Lower lobe of right lung (tissue), 2 donors: ENCODE results near the gene KIF3A. TPM values are rescaled to one million over a fixed set of nuclear protein-coding genes. Genes with fewer than 3 reads are reported as not detected.

Source experiments
- ATAC-seq, 2 donors: fragments of 200-7000 bp; cut with Tn5 transposase; one replicate each; pipeline ENCODE4 v1.9.1; 2020 to 2022; ENCODE audit warnings: mild to moderate bottlenecking in 2 of 2, moderate library complexity in 2 of 2
- DNase-seq: peaks from one replicate; pipeline ENCODE4 v3.0.0-alpha.2; 2020
- H3K27ac ChIP-seq: fragments of 200-600 bp; one replicate; pipeline ENCODE4 v1.8.0; 2022
- H3K27me3 ChIP-seq: fragments of 200-600 bp; one replicate; pipeline ENCODE4 v1.8.0; 2022; ENCODE audit warnings: low read depth
- H3K36me3 ChIP-seq: fragments of 200-600 bp; one replicate; pipeline ENCODE4 v1.8.0; 2022; ENCODE audit warnings: mild to moderate bottlenecking
- H3K4me1 ChIP-seq: fragments of 200-600 bp; one replicate; pipeline ENCODE4 v1.8.0; 2022
- H3K4me3 ChIP-seq: fragments of 200-600 bp; one replicate; pipeline ENCODE4 v1.8.0; 2022; ENCODE audit warnings: mild to moderate bottlenecking
- H3K9me3 ChIP-seq: fragments of 200-600 bp; one replicate; pipeline ENCODE4 v1.8.0; 2022
- CTCF ChIP-seq: fragments of 200-600 bp; IDR thresholded peaks from one replicate; pipeline ENCODE4 v1.8.0; 2022; ENCODE audit warnings: antibody characterized with exemption, mild to moderate bottlenecking
- intact Hi-C: fragments of 100-400 bp; cut with DNase I; formaldehyde crosslinking; loops from one replicate; pipeline ENCODE4 v1.11.0; 2022
- total RNA-seq: library from RNA; stranded (reverse); fragmentation: NEBNext Ultra II Directional; extraction: Animal tissue kit (Norgen Biotek cat#: 25700); gene quantifications from one replicate; pipeline ENCODE4 v1.2.1, GENCODE V29; 2021
- donor health status: DM: no; HTN: yes; CAD: no; lungs with severe emphysema.

Gene KIF3A
- total RNA-seq, 1 donor from 2014 or later, result 10.8 TPM

GRCh38 chr5:132659598-132660493 lies 77.5 kb downstream of the KIF3A start:
- H3K27ac ChIP-seq, result no peak overlapping the region
- peaks cover 12% of the 10 kb centered on the region for H3K4me1 ChIP-seq
- H3K9me3 ChIP-seq, result no peaks in the 10 kb centered on the region
- no peak for TF ChIP-seq CTCF
- ATAC-seq (no peak), DNase-seq (no peak)
- no peak overlapping the region for H3K4me3 ChIP-seq
- peaks cover 25% of the 10 kb centered on the region for H3K27me3 ChIP-seq
- H3K36me3 ChIP-seq, result no peaks in the 10 kb centered on the region
- intact Hi-C loops, result no loop called here

- Histone ChIP-seq H3K36me3 (no peaks in the 10 kb centered on the region), H3K4me3 (no peak overlapping the region), H3K4me1 (peaks cover 12% of the 10 kb centered on the region), H3K27ac (no peak overlapping the region), H3K27me3 (peaks cover 36% of the 10 kb centered on the region), H3K9me3 (no peaks in the 10 kb centered on the region)
- ATAC-seq, result no peak
- no peak for TF ChIP-seq CTCF
- intact Hi-C loops, result no loop called here
- no peak for DNase-seq
These were observed 78.7 kb downstream of the KIF3A start for GRCh38 chr5:132658381-132659302.

- peaks cover 36% of the 10 kb centered on the region for H3K27me3 ChIP-seq
- DNase-seq, result no peak
- H3K4me1 ChIP-seq, result peaks cover 12% of the 10 kb centered on the region
- H3K36me3 ChIP-seq, result no peaks in the 10 kb centered on the region
- no peak within 1 kb of the TSS for H3K27ac ChIP-seq
- intact Hi-C loops, result no loop called here
- no peaks in the 10 kb centered on the region for H3K9me3 ChIP-seq
- ATAC-seq, result no peak
- no peak for TF ChIP-seq CTCF
- H3K4me3 ChIP-seq, result no peak within 1 kb of the TSS
These were observed 79.5 kb downstream of the KIF3A start, which contains the start of gene IL13 for GRCh38 chr5:132657676-132658380. Gene IL13 (plus strand): TSS chr5:132658173. CDS start chr5:132658187, 14 bp downstream.

GRCh38 chr5:132656774-132657355 lies 80.5 kb downstream of the KIF3A start:
- Histone ChIP-seq H3K36me3 (no peaks in the 10 kb centered on the region), H3K9me3 (no peaks in the 10 kb centered on the region), H3K4me3 (peak overlapping the region; percentile 45), H3K4me1 (peaks cover 12% of the 10 kb centered on the region), H3K27me3 (peaks cover 36% of the 10 kb centered on the region), H3K27ac (no peak overlapping the region)
- DNase-seq, result no peak
- no peak for ATAC-seq
- intact Hi-C loops, result no loop called here
- TF ChIP-seq CTCF, result no peak
